T-helper 2 cell treated with Interferon-gamma antibody and Interleukin-4, amounts not matched to agents 5 μg/mL and 100 μg/mL, for 36 hours (primary cell): ENCODE results near the gene SPAG9.
"Not testable (repeated sequence)": the region's sequence is repeated elsewhere in the genome, so short reads cannot be mapped to it uniquely, and the experiment has no call there.

Experiments
- DNase-seq: peaks from one replicate; pipeline ENCODE4 v3.0.0; 2021; ENCODE audit warnings: low spot score
- H3K27ac Mint-ChIP-seq: one replicate; pipeline ENCODE4 v1.8.0; 2021; ENCODE audit warnings: mild to moderate bottlenecking, mixed read lengths
- H3K27me3 Mint-ChIP-seq: one replicate; pipeline ENCODE4 v1.8.0; 2021; ENCODE audit warnings: low read depth, mixed read lengths
- H3K36me3 Mint-ChIP-seq: one replicate; pipeline ENCODE4 v1.8.0; 2021; ENCODE audit warnings: low read depth, mixed read lengths
- H3K4me1 Mint-ChIP-seq: one replicate; pipeline ENCODE4 v1.8.0; 2021; ENCODE audit warnings: low read depth, mixed read lengths
- H3K4me3 Mint-ChIP-seq: one replicate; pipeline ENCODE4 v1.8.0; 2022; ENCODE audit warnings: mild to moderate bottlenecking, moderate library complexity, mixed read lengths
- H3K9me3 Mint-ChIP-seq: one replicate; pipeline ENCODE4 v1.8.0; 2021; ENCODE audit warnings: mixed read lengths

SPAG9 gene

GRCh38 chr17:50949989-50950877 lies 170.4 kb downstream of the SPAG9 start:
- H3K4me3 Mint-ChIP-seq: no peak overlapping the region
- H3K27ac Mint-ChIP-seq: no peak overlapping the region
- DNase-seq: peak; percentile 36
- H3K27me3 Mint-ChIP-seq: no peaks in the 10 kb centered on the region
- H3K36me3 Mint-ChIP-seq: no peaks in the 10 kb centered on the region
- peaks cover 19% of the 10 kb centered on the region for H3K4me1 Mint-ChIP-seq
- no peaks in the 10 kb centered on the region for H3K9me3 Mint-ChIP-seq

GRCh38 chr17:50949128-50949988 lies 171.3 kb downstream of the SPAG9 start:
- no peaks in the 10 kb centered on the region for H3K9me3 Mint-ChIP-seq
- no peak for DNase-seq
- H3K4me3 Mint-ChIP-seq: no peak overlapping the region
- H3K27me3 Mint-ChIP-seq: no peaks in the 10 kb centered on the region
- no peaks in the 10 kb centered on the region for H3K36me3 Mint-ChIP-seq
- peaks cover 20% of the 10 kb centered on the region for H3K4me1 Mint-ChIP-seq
- no peak overlapping the region for H3K27ac Mint-ChIP-seq

- H3K36me3 Mint-ChIP-seq: no peaks in the 10 kb centered on the region
- H3K27me3 Mint-ChIP-seq: no peaks in the 10 kb centered on the region
- H3K9me3 Mint-ChIP-seq: no peaks in the 10 kb centered on the region
- DNase-seq: no peak
- no peak overlapping the region for H3K27ac Mint-ChIP-seq
- peaks cover 20% of the 10 kb centered on the region for H3K4me1 Mint-ChIP-seq
- H3K4me3 Mint-ChIP-seq: no peak overlapping the region
Observed at GRCh38 chr17:50948711-50949110, 172.0 kb downstream of the SPAG9 start.

- Mint-ChIP-seq H3K27ac (no peak overlapping the region), H3K4me3 (no peak overlapping the region), H3K4me1 (peaks cover 26% of the 10 kb centered on the region), H3K9me3 (no peaks in the 10 kb centered on the region), H3K27me3 (no peaks in the 10 kb centered on the region), H3K36me3 (no peaks in the 10 kb centered on the region)
- DNase-seq: no peak
Observed at GRCh38 chr17:50947782-50948543, 172.7 kb downstream of the SPAG9 start.

- H3K27me3 Mint-ChIP-seq: no peaks in the 10 kb centered on the region
- H3K4me3 Mint-ChIP-seq: no peak overlapping the region
- no peaks in the 10 kb centered on the region for H3K36me3 Mint-ChIP-seq
- DNase-seq: no peak
- no peaks in the 10 kb centered on the region for H3K9me3 Mint-ChIP-seq
- peaks cover 32% of the 10 kb centered on the region for H3K4me1 Mint-ChIP-seq
- H3K27ac Mint-ChIP-seq: peak overlapping the region; percentile 71
Observed at GRCh38 chr17:50946891-50947781, 173.5 kb downstream of the SPAG9 start.

- Mint-ChIP-seq H3K4me3 (no peak overlapping the region), H3K4me1 (peaks cover 33% of the 10 kb centered on the region), H3K27ac (peak overlapping the region; percentile 71)
Observed at GRCh38 chr17:50946223-50946890, 174.3 kb downstream of the SPAG9 start.

GRCh38 chr17:50945779-50946222 lies 174.9 kb downstream of the SPAG9 start:
- no peak overlapping the region for H3K4me3 Mint-ChIP-seq
- H3K27ac Mint-ChIP-seq: no peak overlapping the region
- H3K36me3 Mint-ChIP-seq: no peaks in the 10 kb centered on the region
- H3K9me3 Mint-ChIP-seq: no peaks in the 10 kb centered on the region
- H3K4me1 Mint-ChIP-seq: peaks cover 32% of the 10 kb centered on the region
- no peak for DNase-seq
- H3K27me3 Mint-ChIP-seq: no peaks in the 10 kb centered on the region

More at GRCh38 chr17:50946223-50946890, 174.3 kb downstream of the SPAG9 start:
- H3K27me3 Mint-ChIP-seq: no peaks in the 10 kb centered on the region
- no peaks in the 10 kb centered on the region for H3K9me3 Mint-ChIP-seq
- no peak for DNase-seq
- H3K36me3 Mint-ChIP-seq: no peaks in the 10 kb centered on the region

GRCh38 chr17:50944902-50945720 lies 175.6 kb downstream of the SPAG9 start:
- no peaks in the 10 kb centered on the region for H3K36me3 Mint-ChIP-seq
- no peak overlapping the region for H3K27ac Mint-ChIP-seq
- H3K4me1 Mint-ChIP-seq: peaks cover 27% of the 10 kb centered on the region
- no peaks in the 10 kb centered on the region for H3K9me3 Mint-ChIP-seq
- DNase-seq: no peak
- no peaks in the 10 kb centered on the region for H3K27me3 Mint-ChIP-seq
- peak overlapping the region; percentile 45 for H3K4me3 Mint-ChIP-seq

GRCh38 chr17:50944054-50944901 lies 176.4 kb downstream of the SPAG9 start:
- peak overlapping the region; percentile 71 for H3K4me3 Mint-ChIP-seq
- peaks cover 26% of the 10 kb centered on the region for H3K4me1 Mint-ChIP-seq
- H3K9me3 Mint-ChIP-seq: no peaks in the 10 kb centered on the region
- no peaks in the 10 kb centered on the region for H3K27me3 Mint-ChIP-seq
- DNase-seq: peak; percentile 77
- H3K36me3 Mint-ChIP-seq: no peaks in the 10 kb centered on the region
- peak overlapping the region; percentile 77 for H3K27ac Mint-ChIP-seq

- no peaks in the 10 kb centered on the region for H3K9me3 Mint-ChIP-seq
- H3K4me3 Mint-ChIP-seq: peak overlapping the region; percentile 71
- no peaks in the 10 kb centered on the region for H3K36me3 Mint-ChIP-seq
- peaks cover 4% of the 10 kb centered on the region for H3K27me3 Mint-ChIP-seq
- peak overlapping the region; percentile 77 for H3K27ac Mint-ChIP-seq
- no peak for DNase-seq
- H3K4me1 Mint-ChIP-seq: peaks cover 26% of the 10 kb centered on the region
Observed at GRCh38 chr17:50943575-50943933, 177.1 kb downstream of the SPAG9 start.

GRCh38 chr17:50941676-50942048 lies 179.0 kb downstream of the SPAG9 start:
- not testable (repeated sequence) for H3K36me3 Mint-ChIP-seq, H3K9me3 Mint-ChIP-seq

More at GRCh38 chr17:50941676-50942048, 179.0 kb downstream of the SPAG9 start:
- not testable (repeated sequence) for H3K27me3 Mint-ChIP-seq, H3K4me3 Mint-ChIP-seq, H3K27ac Mint-ChIP-seq, DNase-seq
- peaks cover 26% of the 10 kb centered on the region for H3K4me1 Mint-ChIP-seq
